ENCODE data around the gene CORO7. TPM values are rescaled to one million over a fixed set of nuclear protein-coding genes. Genes with fewer than 3 reads are reported as not detected.
"Not testable (repeated sequence)": the region's sequence is repeated elsewhere in the genome, so short reads cannot be mapped to it uniquely, and the experiment has no call there.

CORO7 gene
- total RNA-seq, 1 experiment from 2014 or later = 13.1 TPM

DNA sequence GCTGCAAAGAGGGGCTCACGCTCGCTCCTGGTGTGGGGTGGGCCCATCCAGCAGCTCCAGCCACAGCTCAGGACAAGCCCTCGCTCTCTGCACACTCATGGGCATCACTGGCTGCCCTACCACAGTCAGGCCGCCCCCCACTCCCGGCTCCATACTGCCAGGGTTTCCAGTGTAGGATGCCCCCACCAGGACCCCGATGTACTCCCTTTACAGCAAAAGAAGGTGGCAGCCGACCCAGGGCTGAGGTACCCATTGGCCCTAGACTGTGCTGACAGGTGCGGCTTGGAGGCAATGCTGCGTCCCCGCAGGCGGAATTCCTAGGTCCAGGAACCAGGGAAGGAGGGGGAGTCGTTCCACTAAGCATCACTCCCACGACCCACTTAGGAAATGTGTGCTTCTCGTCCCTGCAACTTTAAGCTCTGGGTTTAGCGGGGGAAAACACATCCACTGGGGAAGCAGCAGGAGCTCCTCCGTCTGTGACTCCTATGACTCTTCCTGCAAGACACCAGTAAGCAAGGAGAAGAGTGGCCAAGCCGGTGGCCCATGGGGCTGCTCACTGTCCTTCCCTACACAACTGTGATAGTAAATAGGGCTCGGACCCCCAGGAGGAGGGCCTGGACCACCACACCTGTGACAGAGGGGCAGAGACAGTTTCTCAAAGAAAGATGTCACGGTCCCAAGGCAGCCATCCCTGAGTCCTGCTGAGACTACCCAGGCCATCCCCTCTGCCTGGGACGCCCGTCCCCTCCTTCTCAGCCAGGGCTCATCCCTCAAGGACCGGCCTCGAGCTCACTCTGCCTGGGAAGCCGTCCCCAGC, 13.1 kb downstream of the CORO7 start:
- DNase-seq (ENCODE audit: extremely low read depth, low read depth) = no peak

DNA sequence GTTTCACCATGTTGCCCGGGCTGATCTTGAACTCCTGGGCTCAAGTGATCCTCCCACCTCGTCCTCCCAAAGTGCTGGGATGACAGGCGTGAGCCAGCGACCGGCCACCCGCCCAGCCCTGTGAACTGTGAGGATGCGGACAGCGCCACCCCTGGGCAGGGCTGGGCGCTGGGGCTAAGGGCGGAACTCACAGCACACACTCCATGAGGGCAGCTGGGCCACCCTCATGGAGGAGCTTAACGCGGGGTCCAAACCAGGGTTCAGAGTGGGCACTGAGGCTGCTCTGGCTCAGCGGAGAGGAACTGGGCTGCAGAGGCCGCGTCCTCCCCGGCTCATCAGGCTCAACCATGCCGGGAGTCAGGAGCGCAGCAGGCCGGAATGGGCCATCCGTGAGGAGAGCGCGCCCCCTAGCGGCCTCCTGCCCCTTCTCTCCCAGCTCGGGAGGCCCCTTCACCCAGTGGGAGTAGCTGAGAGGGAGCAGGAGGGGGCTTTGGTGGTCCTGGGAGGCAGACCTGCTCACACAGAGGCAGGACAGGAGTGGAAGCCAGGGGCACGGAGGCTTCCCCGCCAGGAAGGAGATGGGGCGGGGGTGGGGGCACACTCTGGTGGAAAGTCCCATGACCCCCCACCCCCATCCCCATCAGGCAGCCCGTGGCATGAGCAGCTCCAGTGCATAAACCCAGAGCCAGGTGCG, 13.8 kb downstream of the CORO7 start:
- DNase-seq (ENCODE audit: extremely low read depth, low read depth) = peak; percentile 74

DNA sequence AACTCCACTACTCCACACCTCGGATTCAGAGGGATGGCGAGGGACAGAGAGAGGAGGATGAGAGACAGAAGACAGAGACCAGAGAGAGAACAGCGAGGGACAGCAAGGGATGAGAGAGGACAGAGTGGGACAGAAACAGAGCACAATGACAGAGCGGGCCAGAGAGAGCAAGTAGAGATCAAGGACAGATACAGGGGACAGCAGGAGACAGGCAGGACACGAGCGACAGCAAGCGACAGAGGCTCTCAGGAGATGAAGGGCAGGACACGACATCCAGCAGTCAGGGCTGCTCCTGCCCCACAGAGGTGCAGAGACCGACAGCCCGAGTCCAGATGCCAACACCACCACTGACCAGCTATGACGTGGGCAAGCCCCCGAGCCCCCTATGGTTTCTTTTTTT, 14.9 kb downstream of the CORO7 start:
- no peak for DNase-seq (ENCODE audit: extremely low read depth, low read depth)

DNA sequence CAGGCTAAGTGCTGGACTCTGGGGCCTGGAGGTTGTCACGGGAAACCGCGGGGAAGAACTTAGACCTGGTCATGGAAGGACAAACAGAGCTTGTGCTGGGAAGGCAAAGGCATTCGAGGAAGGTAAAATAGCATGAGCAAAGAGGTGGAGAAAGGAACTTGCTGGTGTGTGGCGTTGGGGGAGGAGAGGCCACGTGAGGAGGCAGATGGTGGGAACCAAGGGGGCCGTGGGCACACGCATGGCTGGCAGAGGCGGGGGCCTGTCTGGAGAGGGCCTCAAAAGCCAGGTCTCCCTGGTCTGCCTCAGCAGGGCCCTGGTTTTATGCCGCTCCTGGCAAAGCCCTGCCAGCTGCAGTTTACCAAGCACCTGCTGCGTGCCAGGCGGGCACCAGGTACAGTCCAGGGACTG, 15.3 kb downstream of the CORO7 start:
- no peak for DNase-seq (ENCODE audit: extremely low read depth, low read depth)

DNA sequence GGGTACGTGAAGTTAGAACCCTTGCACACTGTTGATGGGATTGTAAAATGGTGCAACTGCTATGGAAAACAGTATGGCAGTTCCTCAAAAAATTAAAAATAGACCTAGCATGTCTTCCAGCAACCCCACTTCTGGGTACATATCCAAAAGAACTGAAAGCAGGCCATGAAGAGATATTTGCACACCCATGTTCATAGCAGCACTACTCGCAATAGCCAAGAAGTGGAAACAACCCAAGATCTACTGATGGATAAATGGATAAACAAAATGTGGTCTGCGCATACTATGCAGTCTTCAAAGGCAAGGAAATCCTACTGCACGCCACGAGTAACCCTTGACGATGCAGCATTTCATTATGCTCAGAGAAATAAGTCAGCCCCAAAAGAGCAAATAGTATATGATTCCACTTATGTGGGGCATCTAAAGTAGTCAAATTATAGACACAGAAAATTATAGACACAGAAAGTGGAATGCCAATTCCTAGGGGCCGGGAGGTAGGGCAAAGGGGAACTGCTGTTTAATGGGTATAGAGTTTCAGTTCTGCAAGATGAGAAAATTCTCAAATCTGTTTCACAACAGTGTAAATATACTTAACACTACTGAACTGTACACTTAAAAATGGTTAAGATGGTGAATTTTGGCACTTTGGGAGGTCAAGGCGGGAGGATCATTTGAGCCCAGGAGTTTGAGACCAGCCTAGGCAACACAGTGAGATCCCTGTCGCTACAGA, 17.2 kb downstream of the CORO7 start:
- no peak for DNase-seq (ENCODE audit: extremely low read depth, low read depth)

DNA sequence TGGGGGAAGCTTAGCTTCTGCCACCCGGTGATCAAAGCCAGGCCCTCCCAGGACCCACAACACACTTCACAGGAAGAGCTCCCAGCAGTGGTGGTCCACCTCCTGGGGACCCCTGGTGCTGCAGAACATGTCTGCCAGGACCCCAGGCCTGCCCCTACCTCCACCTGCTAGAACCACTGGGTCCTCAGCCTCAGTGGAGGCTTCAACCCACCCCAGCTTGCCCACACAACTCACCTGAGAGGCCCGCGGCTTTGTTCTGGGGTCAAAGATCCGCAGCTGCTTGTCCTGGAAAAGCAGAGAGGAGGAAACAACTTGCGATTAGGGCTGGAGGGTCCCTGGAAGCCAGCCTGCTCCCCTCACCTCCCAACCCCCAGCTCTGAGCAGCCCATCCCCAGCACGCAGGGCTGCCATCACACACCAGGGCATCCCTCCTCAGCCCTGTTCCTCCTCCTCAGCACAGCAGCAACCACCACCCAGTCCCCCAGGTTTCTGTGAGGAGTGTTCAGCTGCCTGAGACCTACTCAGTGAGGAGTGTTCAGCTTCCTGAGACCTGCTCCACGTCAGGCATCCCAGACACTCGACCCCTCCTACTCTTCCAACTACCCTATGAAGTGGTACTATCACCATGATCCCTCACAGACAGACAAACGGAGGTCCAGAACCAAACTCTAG, 21.2 kb downstream of the CORO7 start:
- DNase-seq (ENCODE audit: extremely low read depth, low read depth) = no peak

- DNase-seq (ENCODE audit: extremely low read depth, low read depth) = not testable (repeated sequence)
These were observed 22.5 kb downstream of the CORO7 start for GRCh38 chr16:4393850-4394249.

DNA sequence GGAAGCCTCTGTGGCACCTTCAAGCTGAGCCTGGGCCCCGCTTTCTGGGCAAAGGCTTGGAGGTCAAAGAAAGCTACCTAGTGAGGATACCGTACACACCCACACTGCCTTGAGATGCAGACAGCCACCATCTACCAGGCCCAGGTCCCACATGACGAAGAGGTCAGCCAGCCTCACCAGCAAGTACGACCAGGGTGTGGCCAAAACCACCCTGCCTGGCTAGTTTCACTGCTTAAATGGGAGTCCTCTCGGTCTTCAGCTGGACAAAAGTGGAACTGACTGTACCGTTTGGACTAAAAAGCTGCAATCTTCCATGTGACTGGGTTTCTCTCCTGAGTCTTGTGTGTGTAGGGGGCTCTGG, 23.2 kb downstream of the CORO7 start:
- DNase-seq (ENCODE audit: extremely low read depth, low read depth) = no peak

DNA sequence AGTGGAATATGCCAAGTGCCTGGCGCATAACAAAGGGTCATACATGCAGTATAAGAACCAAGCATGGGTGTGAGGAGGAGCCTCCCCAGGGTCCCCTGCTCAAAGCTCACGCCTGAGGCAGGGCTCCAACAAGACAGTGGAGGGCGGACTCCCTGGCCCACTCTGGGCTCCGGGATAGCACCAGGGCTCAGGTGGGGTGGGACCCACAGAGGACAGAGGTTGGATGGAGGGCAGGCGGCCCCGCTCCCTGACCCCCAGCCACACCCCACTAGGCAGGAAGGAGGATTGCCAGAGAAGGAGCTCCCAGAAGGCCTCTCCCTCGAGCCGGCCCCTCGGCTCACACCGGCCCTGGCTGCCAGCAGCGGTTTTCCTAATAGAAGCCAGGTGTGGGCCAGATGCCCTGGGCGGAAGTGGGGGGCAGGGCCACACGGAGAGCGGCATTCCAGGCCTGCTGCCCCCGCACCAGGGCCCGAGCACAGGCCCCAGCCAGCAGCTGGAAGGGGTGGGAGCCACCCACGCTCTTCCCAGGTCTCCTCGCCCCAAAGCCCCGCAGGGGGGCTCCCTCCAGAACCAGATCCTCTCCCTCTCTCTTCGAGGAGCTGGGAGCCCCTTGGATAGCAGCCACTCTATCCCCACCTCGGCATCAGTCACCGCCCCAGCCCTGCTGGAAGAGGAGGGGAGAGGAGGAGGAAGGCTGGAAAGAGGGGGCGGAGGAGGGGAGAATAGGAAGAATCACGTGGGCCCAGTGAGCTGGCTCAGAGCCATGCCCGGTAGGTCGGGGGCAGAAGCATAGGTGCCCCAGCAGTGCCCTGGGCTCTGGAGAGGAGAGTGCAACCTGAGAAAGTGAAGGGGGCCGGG, 23.8 kb downstream of the CORO7 start:
- no peak for DNase-seq (ENCODE audit: extremely low read depth, low read depth)

- no peak for DNase-seq (ENCODE audit: extremely low read depth, low read depth)
These were observed 24.6 kb downstream of the CORO7 start for GRCh38 chr16:4391631-4392381.

GRCh38 chr16:4390266-4391260, 25.8 kb downstream of the CORO7 start:
- no peak for DNase-seq (ENCODE audit: extremely low read depth, low read depth)

DNA sequence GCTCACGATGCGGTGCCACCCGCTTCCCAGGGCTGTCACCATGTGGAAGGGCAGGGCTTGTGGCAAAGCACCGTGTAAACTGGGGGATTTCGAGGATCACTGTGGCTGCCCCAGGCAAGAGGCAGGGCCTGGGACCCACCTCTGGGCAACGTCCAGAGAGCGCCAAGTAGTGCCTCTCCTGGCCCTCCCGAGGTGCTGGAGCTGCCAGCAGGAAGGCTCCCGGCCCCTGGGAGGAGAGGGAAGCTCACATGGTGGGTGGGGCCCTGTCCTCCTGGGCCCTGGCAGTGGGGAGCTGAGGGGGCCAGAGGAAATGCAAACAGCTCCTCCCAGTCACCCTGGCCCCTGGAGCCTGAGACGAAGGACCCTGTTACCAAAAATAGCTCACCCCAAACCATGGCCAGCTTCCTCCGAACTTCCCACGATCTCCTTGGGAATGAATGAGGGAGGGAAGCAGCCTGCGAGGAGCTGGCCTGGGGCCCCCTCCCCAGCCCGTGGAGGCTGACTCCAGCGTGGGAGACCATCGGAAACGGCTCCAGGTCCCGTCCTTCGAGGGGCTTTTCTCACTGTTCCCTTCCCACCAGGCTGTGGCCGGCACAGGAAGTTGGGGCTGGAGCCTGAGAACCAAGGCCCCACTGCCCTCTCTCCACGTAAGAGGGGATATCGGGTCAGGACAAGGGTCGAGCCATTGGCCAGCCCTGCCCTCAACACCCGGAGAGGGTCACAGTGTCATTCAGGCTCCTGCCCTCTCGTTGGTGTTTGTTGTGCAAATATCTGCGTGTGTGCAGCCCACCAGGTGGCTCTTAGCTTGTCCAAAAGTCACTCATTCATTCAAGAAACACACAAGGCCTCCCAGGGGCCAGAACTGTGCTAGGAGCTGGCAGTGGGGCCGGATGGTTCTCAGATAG, 27.1 kb downstream of the CORO7 start:
- DNase-seq (ENCODE audit: extremely low read depth, low read depth) = no peak

GRCh38 chr16:4388271-4389021, 27.9 kb downstream of the CORO7 start:
- no peak for DNase-seq (ENCODE audit: extremely low read depth, low read depth)

DNA sequence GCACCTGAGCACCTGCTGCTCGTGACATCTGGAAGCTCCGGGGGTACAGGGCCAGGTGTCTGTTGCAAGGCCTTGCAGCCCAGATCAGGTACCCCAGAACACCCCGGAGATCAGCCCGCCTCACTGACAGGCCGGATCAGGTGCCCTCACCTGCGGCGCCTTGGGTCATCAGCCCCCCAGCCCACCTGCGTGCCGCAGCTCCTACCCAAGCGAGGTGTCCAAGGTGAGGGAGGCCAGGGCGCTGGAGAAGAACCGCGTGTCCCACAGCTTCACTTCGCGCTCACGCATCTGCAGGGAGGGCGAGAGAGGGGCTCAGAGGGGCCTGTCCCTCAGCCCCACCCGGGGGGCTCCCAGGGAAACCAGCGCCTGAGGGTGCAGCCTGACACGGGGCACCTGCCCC, 28.6 kb downstream of the CORO7 start:
- DNase-seq (ENCODE audit: extremely low read depth, low read depth) = no peak

DNA sequence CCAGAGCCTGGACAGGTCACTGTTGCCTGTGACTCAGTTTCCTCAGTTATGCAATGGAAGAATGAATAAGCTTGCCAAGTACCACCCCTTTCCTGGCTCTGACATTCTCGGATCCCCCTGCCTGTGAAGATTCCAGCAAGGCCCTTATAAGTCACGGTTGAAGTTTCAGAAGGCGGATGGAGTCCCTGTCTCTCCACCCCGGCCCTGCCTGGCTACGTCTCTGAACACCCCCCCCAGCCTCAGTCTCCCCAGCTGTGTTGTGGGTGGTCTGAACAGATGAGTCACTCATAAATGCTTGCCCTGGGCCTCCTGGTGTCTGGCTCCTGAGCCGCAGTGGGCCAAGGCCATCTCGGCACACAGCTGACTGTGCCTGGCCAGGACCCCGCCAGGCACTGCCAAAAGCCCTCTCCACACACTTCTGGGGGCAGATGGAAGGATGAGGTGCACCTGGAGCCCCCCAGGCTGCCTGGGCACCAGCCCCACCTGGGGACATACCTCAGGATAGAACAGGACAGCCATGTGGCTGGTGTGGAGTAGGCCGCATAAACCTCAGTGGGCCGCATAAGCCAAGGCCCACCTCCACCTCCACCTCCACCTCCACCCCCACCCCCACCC, 29.3 kb downstream of the CORO7 start:
- DNase-seq (ENCODE audit: extremely low read depth, low read depth) = no peak

DNA sequence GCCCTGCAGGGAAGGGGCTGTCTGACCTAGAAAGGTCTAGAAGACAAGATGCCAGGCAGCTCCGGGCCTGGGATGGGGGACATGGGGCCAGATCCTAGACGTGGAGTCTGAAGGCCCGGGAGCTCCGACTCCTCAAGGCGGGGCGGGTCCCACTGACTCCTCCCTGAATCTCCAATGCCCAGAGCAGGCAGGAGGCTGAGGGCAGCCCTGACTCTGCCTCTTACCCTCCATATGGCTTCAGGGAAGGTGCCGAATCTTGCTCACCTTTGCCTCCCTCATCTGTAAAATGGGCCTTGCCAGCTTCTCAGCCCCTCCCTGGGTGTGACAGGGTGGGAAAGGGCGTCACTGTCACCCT, 30.0 kb downstream of the CORO7 start:
- DNase-seq (ENCODE audit: extremely low read depth, low read depth) = no peak
